Left lung (tissue), 10 donors: ENCODE results near the gene PGAP2. TPM values are rescaled to one million over a fixed set of nuclear protein-coding genes. Genes with fewer than 3 reads are reported as not detected.

ENCODE experiments used
- ATAC-seq: fragments of 200-7000 bp; cut with Tn5 transposase; one replicate; pipeline ENCODE4 v1.9.1; 2020; ENCODE audit warnings: moderate library complexity
- DNase-seq, 4 donors: peaks; one replicate each; pipeline ENCODE4 v3.0.0-alpha.2; 2013 to 2020
- H3K27ac ChIP-seq, 2 donors: fragments of 200-600 bp; sonication (generic) in 1 of 2; one replicate each; pipeline versions ENCODE4 v1.5.0 to v1.8.0; 2020 to 2021
- H3K27me3 ChIP-seq, 2 donors: fragments of 200-600 bp; sonication (generic) in 1 of 2; one replicate each; pipeline versions ENCODE4 v1.5.0 to v1.8.0; 2020 to 2021
- H3K36me3 ChIP-seq, 2 donors: fragments of 200-600 bp; sonication (generic) in 1 of 2; one replicate each; pipeline versions ENCODE4 v1.5.0 to v1.8.0; 2020 to 2021
- H3K4me1 ChIP-seq, 2 donors: fragments of 200-600 bp; one replicate each; pipeline ENCODE4 v1.8.0; 2021
- H3K4me3 ChIP-seq, 2 donors: fragments of 200-600 bp; sonication (generic) in 1 of 2; one replicate each; pipeline versions ENCODE4 v1.5.0 to v1.8.0; 2020 to 2021; ENCODE audit warnings: mild to moderate bottlenecking in 1 of 2
- H3K9me3 ChIP-seq, 2 donors: fragments of 200-600 bp; sonication (generic) in 1 of 2; one replicate each; pipeline versions ENCODE4 v1.5.0 to v1.8.0; 2020 to 2021
- intact Hi-C, 2 donors: fragments of 100-400 bp; cut with DNase I; formaldehyde crosslinking; loops; one replicate each; pipeline versions ENCODE4 v1.11.2 to v1.14.2; 2022
- polyA plus RNA-seq, 6 donors: library from polyadenylated mRNA; unstranded; fragments of 120-200 nt; gene quantifications; one replicate each; pipeline ENCODE4 v1.2.1, GENCODE V29; 2013; ENCODE audit not compliant: insufficient read length in 6 of 6
- total RNA-seq, 2 donors: library from RNA; stranded (reverse); fragmentation: NEBNext Ultra II Directional; extraction: Animal tissue kit (Norgen Biotek cat#: 25700); gene quantifications; one replicate each; pipeline ENCODE4 v1.2.1, GENCODE V29; 2021
- TF ChIP-seq, protein P1 (sequence below), 2 donors: fragments of 200-600 bp; sonication (generic) in 1 of 2; IDR thresholded peaks; one replicate each; pipeline versions ENCODE4 v1.5.0 to v1.8.0; 2021; ENCODE audit warnings: antibody characterized with exemption in 2 of 2
- donor health status: DM: no; HTN: yes; CAD: no.
- donor health status: DM: no; HTN: no; CAD: no.

The PGAP2 gene
- total and polyA plus RNA-seq, 8 donors = 19.5 to 60.2 (median 52.4) TPM

DNA sequence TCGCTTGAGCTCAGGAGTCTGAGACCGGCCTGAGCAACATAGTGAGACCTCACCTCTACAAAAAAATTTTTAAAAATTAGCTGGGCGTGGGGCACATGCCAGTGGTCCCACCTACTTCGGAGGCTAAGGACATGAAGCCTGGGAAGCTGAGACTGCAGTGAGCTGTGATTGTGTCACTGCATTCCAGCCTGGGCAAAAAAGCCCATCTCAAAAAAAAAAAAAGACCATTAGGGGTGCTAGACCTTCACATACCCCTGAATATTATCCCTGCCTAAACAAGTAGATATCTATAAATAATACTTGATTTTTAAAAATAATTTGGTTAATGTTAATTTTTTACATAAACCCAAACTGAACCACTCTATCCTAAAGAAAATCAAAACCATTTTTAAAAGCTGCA lies 35.2 kb upstream of the PGAP2 start:
- H3K27me3 ChIP-seq = no peaks in the 10 kb centered on the region
- H3K4me3 ChIP-seq = no peak overlapping the region
- H3K36me3 ChIP-seq = peaks cover 0 to 98% of the 10 kb centered on the region in 2 donors
- TF ChIP-seq, protein P1, sequence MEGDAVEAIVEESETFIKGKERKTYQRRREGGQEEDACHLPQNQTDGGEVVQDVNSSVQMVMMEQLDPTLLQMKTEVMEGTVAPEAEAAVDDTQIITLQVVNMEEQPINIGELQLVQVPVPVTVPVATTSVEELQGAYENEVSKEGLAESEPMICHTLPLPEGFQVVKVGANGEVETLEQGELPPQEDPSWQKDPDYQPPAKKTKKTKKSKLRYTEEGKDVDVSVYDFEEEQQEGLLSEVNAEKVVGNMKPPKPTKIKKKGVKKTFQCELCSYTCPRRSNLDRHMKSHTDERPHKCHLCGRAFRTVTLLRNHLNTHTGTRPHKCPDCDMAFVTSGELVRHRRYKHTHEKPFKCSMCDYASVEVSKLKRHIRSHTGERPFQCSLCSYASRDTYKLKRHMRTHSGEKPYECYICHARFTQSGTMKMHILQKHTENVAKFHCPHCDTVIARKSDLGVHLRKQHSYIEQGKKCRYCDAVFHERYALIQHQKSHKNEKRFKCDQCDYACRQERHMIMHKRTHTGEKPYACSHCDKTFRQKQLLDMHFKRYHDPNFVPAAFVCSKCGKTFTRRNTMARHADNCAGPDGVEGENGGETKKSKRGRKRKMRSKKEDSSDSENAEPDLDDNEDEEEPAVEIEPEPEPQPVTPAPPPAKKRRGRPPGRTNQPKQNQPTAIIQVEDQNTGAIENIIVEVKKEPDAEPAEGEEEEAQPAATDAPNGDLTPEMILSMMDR (IDR thresholded peaks at IDR 0.05) = no peak
- no peak for ATAC-seq
- no peaks in the 10 kb centered on the region for H3K4me1 ChIP-seq
- intact Hi-C loops = no loop called here
- H3K9me3 ChIP-seq = no peaks in the 10 kb centered on the region
- no peak overlapping the region for H3K27ac ChIP-seq
- DNase-seq = no peak

DNA sequence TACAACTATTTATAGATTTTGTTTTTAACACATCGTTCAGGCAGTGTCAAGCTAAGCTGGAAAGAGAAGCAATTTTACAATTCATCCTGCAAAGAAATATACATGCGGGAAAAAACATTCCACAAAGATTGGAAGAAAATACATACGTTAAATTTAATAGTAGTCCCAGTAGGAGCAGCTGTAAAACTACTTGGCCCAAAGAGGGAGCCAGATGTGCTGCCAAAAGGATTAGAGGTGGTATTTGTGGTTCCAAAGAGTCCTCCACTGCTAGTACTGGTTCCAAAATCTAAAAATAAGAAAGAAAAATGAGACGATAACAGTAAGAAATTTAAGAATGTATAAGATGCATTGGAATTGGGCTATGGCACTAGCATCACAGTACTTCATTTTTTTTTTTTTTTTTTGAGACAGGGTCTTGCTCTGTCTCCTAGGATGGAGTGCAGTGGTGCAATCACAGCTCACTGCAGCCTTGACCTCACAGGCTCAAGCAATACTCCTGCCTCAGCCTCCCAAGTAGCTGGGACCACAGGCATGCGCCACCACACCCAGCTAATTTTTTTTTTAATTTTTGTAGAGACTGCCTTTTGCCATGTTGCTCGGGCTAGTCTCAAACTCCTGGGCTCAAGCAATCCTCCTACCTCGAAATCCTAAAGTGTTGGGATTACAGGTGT lies 32.5 kb upstream of the PGAP2 start:
- Histone ChIP-seq H3K9me3 (no peaks in the 10 kb centered on the region), H3K4me1 (peaks cover 0 to 5% of the 10 kb centered on the region in 2 donors), H3K27ac (no peak overlapping the region), H3K4me3 (no peak overlapping the region), H3K36me3 (peaks cover 0 to 96% of the 10 kb centered on the region in 2 donors), H3K27me3 (no peaks in the 10 kb centered on the region)
- TF ChIP-seq, protein P1 (IDR thresholded peaks at IDR 0.05) = no peak
- DNase-seq = peak in 1 of 4 donors; percentile 33
- no peak for ATAC-seq
- intact Hi-C loops = no loop called here

DNA sequence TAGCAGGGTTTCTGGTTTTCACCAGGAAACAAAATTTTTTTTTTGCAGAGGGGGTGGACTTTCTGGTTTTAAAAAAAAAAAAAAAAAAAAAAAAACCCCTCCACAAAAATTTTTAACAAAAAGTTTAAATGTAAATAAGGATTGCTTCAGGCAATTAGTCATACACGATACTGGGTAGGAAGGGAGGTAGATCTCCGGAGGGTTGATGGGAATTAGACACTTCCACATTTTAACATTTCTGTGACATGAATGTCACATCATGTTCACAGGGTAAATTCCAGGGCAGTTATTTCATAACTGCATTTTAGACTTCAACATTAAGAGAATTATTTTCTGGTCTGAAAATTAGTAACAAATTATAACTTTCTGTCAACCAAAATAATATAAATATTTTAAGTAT lies 26.9 kb upstream of the PGAP2 start:
- TF ChIP-seq, protein P1 (IDR thresholded peaks at IDR 0.05) = no peak
- Histone ChIP-seq H3K4me3 (no peak overlapping the region), H3K27me3 (no peaks in the 10 kb centered on the region), H3K9me3 (no peaks in the 10 kb centered on the region), H3K27ac (peak overlapping the region in 1 of 2 donors; percentile 62), H3K36me3 (peaks cover 0 to 44% of the 10 kb centered on the region in 2 donors), H3K4me1 (peaks cover 8 to 60% of the 10 kb centered on the region in 2 donors)
- ATAC-seq (peak; percentile 74), DNase-seq (no peak)
- intact Hi-C loops = no loop called here

DNA sequence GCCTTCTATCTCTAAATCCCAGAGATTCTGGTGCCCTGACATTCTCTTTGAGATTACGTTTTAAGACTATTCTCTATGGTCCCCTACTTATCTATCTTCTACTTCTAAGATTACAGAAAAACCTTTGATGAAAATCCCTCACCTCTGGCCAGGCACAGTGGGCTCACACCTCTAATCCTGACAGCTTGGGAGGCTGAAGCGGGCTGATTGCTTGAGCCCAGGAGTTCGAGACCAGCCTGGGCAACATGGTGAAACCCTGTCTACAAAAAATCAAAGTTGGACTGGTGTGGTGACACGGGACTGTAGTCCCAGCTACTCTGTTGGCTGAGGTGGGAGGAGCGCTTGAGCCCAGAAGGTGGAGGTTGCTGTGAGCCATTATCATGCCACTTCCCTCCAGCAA lies 25.4 kb upstream of the PGAP2 start:
- no peak for DNase-seq
- Histone ChIP-seq H3K36me3 (peaks cover 0 to 29% of the 10 kb centered on the region in 2 donors), H3K4me1 (peaks cover 22 to 75% of the 10 kb centered on the region in 2 donors), H3K27ac (no peak overlapping the region), H3K4me3 (no peak overlapping the region), H3K27me3 (no peaks in the 10 kb centered on the region), H3K9me3 (no peaks in the 10 kb centered on the region)
- ATAC-seq = no peak
- intact Hi-C loops = no loop called here
- TF ChIP-seq, protein P1 (IDR thresholded peaks at IDR 0.05) = no peak

DNA sequence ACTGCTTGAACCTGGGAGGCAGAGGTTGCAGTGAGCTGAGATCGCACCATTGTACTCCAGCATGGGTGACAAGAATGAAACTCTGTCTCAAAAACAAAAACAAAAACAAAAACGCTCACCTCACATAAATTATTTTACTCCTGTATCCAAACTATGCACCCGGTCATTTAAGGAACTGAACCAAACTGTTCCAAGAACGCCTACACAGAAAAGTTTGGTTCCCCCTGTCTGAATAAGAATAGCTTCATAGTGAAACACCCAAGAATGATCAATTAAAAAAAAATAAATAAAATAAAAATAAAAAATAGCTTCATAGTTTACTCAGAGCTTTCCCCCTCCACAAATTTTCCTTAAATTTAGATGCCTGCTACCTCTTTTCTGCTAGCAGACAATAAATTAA lies 24.7 kb upstream of the PGAP2 start:
- H3K4me1 ChIP-seq = peaks cover 22 to 82% of the 10 kb centered on the region in 2 donors
- TF ChIP-seq, protein P1 (IDR thresholded peaks at IDR 0.05) = no peak
- no peak for ATAC-seq

More for the DNA sequence above, 24.7 kb upstream of the PGAP2 start:
- intact Hi-C loops = no loop called here
- Histone ChIP-seq H3K27ac (peak overlapping the region in 1 of 2 donors; percentile 85), H3K9me3 (no peaks in the 10 kb centered on the region), H3K36me3 (peaks cover 0 to 22% of the 10 kb centered on the region in 2 donors), H3K27me3 (no peaks in the 10 kb centered on the region), H3K4me3 (no peak overlapping the region)
- no peak for DNase-seq
